ENCODE data around the gene TGFB2.

The TGFB2 gene

GRCh38 chr1:218362418-218363076, 17.4 kb downstream of the TGFB2 start:
- no peak for DNase-seq (ENCODE audit: low spot score)

GRCh38 chr1:218363141-218363540, 18.0 kb downstream of the TGFB2 start:
- no peak for DNase-seq (ENCODE audit: low spot score)

- no peak for DNase-seq (ENCODE audit: low spot score)
Measured at GRCh38 chr1:218364028-218364710, 19.0 kb downstream of the TGFB2 start.

GRCh38 chr1:218365226-218365999, 20.3 kb downstream of the TGFB2 start:
- no peak for DNase-seq (ENCODE audit: low spot score)

- no peak for DNase-seq (ENCODE audit: low spot score)
Measured at GRCh38 chr1:218366322-218367052, 21.4 kb downstream of the TGFB2 start.

GRCh38 chr1:218367118-218367517, 22.0 kb downstream of the TGFB2 start:
- DNase-seq (ENCODE audit: low spot score) = no peak

GRCh38 chr1:218368686-218369085, 23.6 kb downstream of the TGFB2 start:
- DNase-seq (ENCODE audit: low spot score) = no peak

- peak; percentile 46 for DNase-seq (ENCODE audit: low spot score)
Measured at GRCh38 chr1:218369688-218370511, 24.8 kb downstream of the TGFB2 start.

- peak; percentile 48 for DNase-seq (ENCODE audit: low spot score)
Measured at GRCh38 chr1:218371927-218372672, 27.0 kb downstream of the TGFB2 start.

- no peak for DNase-seq (ENCODE audit: low spot score)
Measured at GRCh38 chr1:218374401-218375353, 29.5 kb downstream of the TGFB2 start.

- DNase-seq (ENCODE audit: low spot score) = no peak
Measured at GRCh38 chr1:218376722-218377121, 31.6 kb downstream of the TGFB2 start.

- DNase-seq (ENCODE audit: low spot score) = peak; percentile 93
Measured at GRCh38 chr1:218377143-218377660, 32.1 kb downstream of the TGFB2 start.

- peak; percentile 58 for DNase-seq (ENCODE audit: low spot score)
Measured at GRCh38 chr1:218380125-218380977, 35.2 kb downstream of the TGFB2 start.

GRCh38 chr1:218382261-218382660, 37.1 kb downstream of the TGFB2 start:
- no peak for DNase-seq (ENCODE audit: low spot score)

- no peak for DNase-seq (ENCODE audit: low spot score)
Measured at GRCh38 chr1:218383051-218383450, 37.9 kb downstream of the TGFB2 start.

GRCh38 chr1:218383681-218384080, 38.5 kb downstream of the TGFB2 start:
- no peak for DNase-seq (ENCODE audit: low spot score)

GRCh38 chr1:218384581-218384993, 39.5 kb downstream of the TGFB2 start:
- peak; percentile 41 for DNase-seq (ENCODE audit: low spot score)

GRCh38 chr1:218388591-218388990, 43.5 kb downstream of the TGFB2 start:
- DNase-seq (ENCODE audit: low spot score) = no peak

All from AG08395 (cell line).